HEK293 (cell line): ENCODE results near the gene PPARGC1A.

Source experiments
- CTCF ChIA-PET: fragments of 350-600 bp; formaldehyde crosslinking; extraction: SDS; loops from one replicate; lab custom pipeline; 2021; ENCODE audit warnings: antibody characterized with exemption; lab: Yijun Ruan, JAX
- POLR2A ChIA-PET: fragments of 300-600 bp; formaldehyde crosslinking; extraction: SDS; loops from one replicate; lab custom pipeline; 2020; ENCODE audit warnings: antibody characterized with exemption, inconsistent platforms; lab: Yijun Ruan, JAX
- H3K27ac ChIP-seq: fragments of 200-500 bp; sonication (Bioruptor generic); 2 replicates; pipeline ENCODE4 v1.5.1; 2014; ENCODE audit warnings: low read depth, low read length, control low read depth, inconsistent platforms; ENCODE audit errors: extremely low read depth
- H3K36me3 ChIP-seq, 2 experiments: fragments of 200-500 bp in 1 of 2; sonication (Bioruptor generic) in 1 of 2; 1 replicate in 1 of 2; 2 replicates in 1 of 2; pipeline ENCODE4 v1.5.1; 2014 to 2017; ENCODE audit warnings: inconsistent platforms in 2 of 2, low read length in 2 of 2; ENCODE audit not compliant: control insufficient read depth in 2 of 2, insufficient read depth in 1 of 2
- H3K4me1 ChIP-seq: fragments of 200-500 bp; sonication (Bioruptor generic); 2 replicates; pipeline ENCODE4 v1.5.1; 2014; ENCODE audit warnings: mild to moderate bottlenecking, low read length, inconsistent platforms; ENCODE audit not compliant: control insufficient read depth, insufficient read depth
- H3K4me3 ChIP-seq: 2 replicates; pipeline ENCODE4 v1.5.1; 2011; ENCODE audit warnings: low read depth, mild to moderate bottlenecking, control low read depth, low read length, moderate library complexity
- H3K9me3 ChIP-seq: fragments of 200-500 bp; sonication (Bioruptor generic); 2 replicates; pipeline ENCODE4 v1.5.1; 2014; ENCODE audit warnings: low read depth, low read length, inconsistent platforms; ENCODE audit not compliant: control insufficient read depth, insufficient read depth
- EGR2 ChIP-seq: fragments of 450-650 bp; formaldehyde crosslinking; IDR thresholded peaks from 2 replicates; pipeline ENCODE4 v1.5.1; 2016; ENCODE audit warnings: low read depth, missing biosample characterization, missing genetic modification characterization
- KLF16 ChIP-seq: fragments of 450-650 bp; formaldehyde crosslinking; IDR thresholded peaks from 2 replicates; pipeline ENCODE4 v1.5.1; 2017; ENCODE audit warnings: missing biosample characterization, missing genetic modification characterization
- SP7 ChIP-seq: fragments of 450-650 bp; formaldehyde crosslinking; IDR thresholded peaks from 2 replicates; pipeline ENCODE4 v1.5.1; 2016; ENCODE audit warnings: missing biosample characterization, missing genetic modification characterization
- WT1 ChIP-seq: fragments of 450-650 bp; formaldehyde crosslinking; IDR thresholded peaks from 2 replicates; pipeline ENCODE4 v1.5.1; 2016; ENCODE audit warnings: missing biosample characterization, missing genetic modification characterization
- ZFP37 ChIP-seq: fragments of 450-650 bp; formaldehyde crosslinking; IDR thresholded peaks from 2 replicates; pipeline ENCODE4 v1.5.1; 2016; ENCODE audit warnings: missing biosample characterization, missing genetic modification characterization
- ZNF138 ChIP-seq: fragments of 450-650 bp; formaldehyde crosslinking; IDR thresholded peaks from 2 replicates; pipeline ENCODE4 v1.5.1; 2016; ENCODE audit warnings: missing biosample characterization, missing genetic modification characterization, borderline replicate concordance
- ZNF140 ChIP-seq: fragments of 450-650 bp; formaldehyde crosslinking; IDR thresholded peaks from 2 replicates; pipeline ENCODE4 v1.5.1; 2016; ENCODE audit warnings: missing biosample characterization, missing genetic modification characterization
- ZNF530 ChIP-seq: fragments of 450-650 bp; formaldehyde crosslinking; IDR thresholded peaks from 2 replicates; pipeline ENCODE4 v1.5.1; 2016; ENCODE audit warnings: low read depth, missing biosample characterization, missing genetic modification characterization
- ZNF560 ChIP-seq: fragments of 450-650 bp; formaldehyde crosslinking; IDR thresholded peaks from 2 replicates; pipeline ENCODE4 v1.5.1; 2017; ENCODE audit warnings: missing biosample characterization, missing genetic modification characterization, borderline replicate concordance
- ZNF629 ChIP-seq: fragments of 450-650 bp; formaldehyde crosslinking; IDR thresholded peaks from 2 replicates; pipeline ENCODE4 v1.5.1; 2017; ENCODE audit warnings: missing biosample characterization, missing genetic modification characterization
- ZNF785 ChIP-seq: fragments of 450-650 bp; formaldehyde crosslinking; IDR thresholded peaks from 2 replicates; pipeline ENCODE4 v1.5.1; 2016; ENCODE audit warnings: missing biosample characterization, missing genetic modification characterization
- ZSCAN16 ChIP-seq: fragments of 450-650 bp; formaldehyde crosslinking; IDR thresholded peaks from 2 replicates; pipeline ENCODE4 v1.5.1; 2016; ENCODE audit warnings: missing biosample characterization, missing genetic modification characterization
- ZXDB ChIP-seq: fragments of 450-650 bp; formaldehyde crosslinking; IDR thresholded peaks from 2 replicates; pipeline ENCODE4 v1.5.1; 2016; ENCODE audit warnings: missing biosample characterization, missing genetic modification characterization
- TF ChIP-seq, protein P1 (sequence below): fragments of 450-650 bp; formaldehyde crosslinking; IDR thresholded peaks from 2 replicates; pipeline ENCODE4 v1.5.1; 2017; ENCODE audit warnings: missing biosample characterization, missing genetic modification characterization
- TF ChIP-seq, protein P2 (sequence below): sonication (generic); formaldehyde crosslinking; IDR thresholded peaks from 2 replicates; pipeline ENCODE4 v1.8.1; 2022; ENCODE audit warnings: mild to moderate bottlenecking, moderate library complexity, missing genetic modification reagents
- TF ChIP-seq, protein P3 (sequence below): fragments of 450-650 bp; formaldehyde crosslinking; IDR thresholded peaks from 2 replicates; pipeline ENCODE4 v1.5.1; 2016; ENCODE audit warnings: missing biosample characterization, missing genetic modification characterization
- TF ChIP-seq, protein P4 (sequence below): fragments of 450-650 bp; formaldehyde crosslinking; IDR thresholded peaks from 2 replicates; pipeline ENCODE4 v1.5.1; 2016; ENCODE audit warnings: missing biosample characterization, missing genetic modification characterization
- TF ChIP-seq, protein P5 (sequence below): fragments of 450-650 bp; formaldehyde crosslinking; IDR thresholded peaks from 2 replicates; pipeline ENCODE4 v1.5.1; 2016; ENCODE audit warnings: missing biosample characterization, missing genetic modification characterization
- TF ChIP-seq, protein P6 (sequence below): fragments of 450-650 bp; formaldehyde crosslinking; IDR thresholded peaks from 2 replicates; pipeline ENCODE4 v1.5.1; 2016; ENCODE audit warnings: missing biosample characterization, missing genetic modification characterization

Gene PPARGC1A

DNA sequence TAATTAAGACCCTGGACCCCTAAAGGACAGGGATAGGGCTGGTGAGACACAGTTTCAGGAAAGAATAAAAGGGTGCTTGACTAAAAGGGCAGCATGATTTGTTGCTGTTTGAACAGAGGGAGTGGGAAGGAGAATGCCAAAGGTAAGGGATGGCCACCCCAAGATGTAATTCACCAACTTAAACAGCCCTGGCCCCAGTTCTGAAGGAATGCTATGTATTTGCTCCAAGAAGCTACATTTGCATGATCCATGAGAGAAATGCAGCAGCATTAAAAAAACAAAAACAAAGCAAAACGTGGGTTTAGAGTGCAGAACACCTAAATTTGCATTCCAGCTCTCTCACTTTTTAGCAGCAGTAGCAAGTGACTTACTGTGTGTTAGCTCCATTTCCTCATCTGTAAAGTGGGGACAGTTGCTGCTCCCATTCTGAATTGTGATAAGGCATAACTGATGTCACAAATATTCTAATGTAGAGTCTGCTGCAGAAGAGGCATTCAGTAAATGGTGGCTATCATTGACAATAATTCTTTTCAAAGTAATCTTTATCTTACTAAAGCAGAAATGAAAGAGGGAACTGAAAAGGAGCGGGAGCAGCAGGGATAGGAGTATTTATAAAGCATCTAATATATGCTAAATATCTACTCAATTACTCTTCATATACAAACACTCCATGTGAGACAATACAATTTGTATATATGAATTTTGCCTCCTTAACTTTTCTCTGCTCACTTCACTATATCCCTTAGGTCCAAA is 115.8 kb downstream of the PPARGC1A start:
- ChIA-PET CTCF (interaction anchor here (0.5 to 0.6 kb wide), 2 partner anchors 146 to 452 kb away, joined by 3 read pairs; no protein-coding TSS in a partner anchor), POLR2A (no interaction called here)
- no peaks in the 10 kb centered on the region; the same call in 1 of the 2 replicates for H3K4me1 ChIP-seq
- no peaks in the 10 kb centered on the region for H3K36me3 ChIP-seq
- TF ChIP-seq, protein P1, sequence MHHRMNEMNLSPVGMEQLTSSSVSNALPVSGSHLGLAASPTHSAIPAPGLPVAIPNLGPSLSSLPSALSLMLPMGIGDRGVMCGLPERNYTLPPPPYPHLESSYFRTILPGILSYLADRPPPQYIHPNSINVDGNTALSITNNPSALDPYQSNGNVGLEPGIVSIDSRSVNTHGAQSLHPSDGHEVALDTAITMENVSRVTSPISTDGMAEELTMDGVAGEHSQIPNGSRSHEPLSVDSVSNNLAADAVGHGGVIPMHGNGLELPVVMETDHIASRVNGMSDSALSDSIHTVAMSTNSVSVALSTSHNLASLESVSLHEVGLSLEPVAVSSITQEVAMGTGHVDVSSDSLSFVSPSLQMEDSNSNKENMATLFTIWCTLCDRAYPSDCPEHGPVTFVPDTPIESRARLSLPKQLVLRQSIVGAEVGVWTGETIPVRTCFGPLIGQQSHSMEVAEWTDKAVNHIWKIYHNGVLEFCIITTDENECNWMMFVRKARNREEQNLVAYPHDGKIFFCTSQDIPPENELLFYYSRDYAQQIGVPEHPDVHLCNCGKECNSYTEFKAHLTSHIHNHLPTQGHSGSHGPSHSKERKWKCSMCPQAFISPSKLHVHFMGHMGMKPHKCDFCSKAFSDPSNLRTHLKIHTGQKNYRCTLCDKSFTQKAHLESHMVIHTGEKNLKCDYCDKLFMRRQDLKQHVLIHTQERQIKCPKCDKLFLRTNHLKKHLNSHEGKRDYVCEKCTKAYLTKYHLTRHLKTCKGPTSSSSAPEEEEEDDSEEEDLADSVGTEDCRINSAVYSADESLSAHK (tag by site-specific recombination): no peak
- TF ChIP-seq ZNF138 (tag by site-specific recombination) (no peak), EGR2 (no peak)
- TF ChIP-seq, protein P2, sequence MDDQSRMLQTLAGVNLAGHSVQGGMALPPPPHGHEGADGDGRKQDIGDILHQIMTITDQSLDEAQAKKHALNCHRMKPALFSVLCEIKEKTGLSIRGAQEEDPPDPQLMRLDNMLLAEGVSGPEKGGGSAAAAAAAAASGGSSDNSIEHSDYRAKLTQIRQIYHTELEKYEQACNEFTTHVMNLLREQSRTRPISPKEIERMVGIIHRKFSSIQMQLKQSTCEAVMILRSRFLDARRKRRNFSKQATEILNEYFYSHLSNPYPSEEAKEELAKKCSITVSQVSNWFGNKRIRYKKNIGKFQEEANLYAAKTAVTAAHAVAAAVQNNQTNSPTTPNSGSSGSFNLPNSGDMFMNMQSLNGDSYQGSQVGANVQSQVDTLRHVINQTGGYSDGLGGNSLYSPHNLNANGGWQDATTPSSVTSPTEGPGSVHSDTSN (CRISPR knock-in tag): no peak
- H3K27ac ChIP-seq: no peak overlapping the region
- no peak overlapping the region for H3K4me3 ChIP-seq
- H3K9me3 ChIP-seq: no peaks in the 10 kb centered on the region

DNA sequence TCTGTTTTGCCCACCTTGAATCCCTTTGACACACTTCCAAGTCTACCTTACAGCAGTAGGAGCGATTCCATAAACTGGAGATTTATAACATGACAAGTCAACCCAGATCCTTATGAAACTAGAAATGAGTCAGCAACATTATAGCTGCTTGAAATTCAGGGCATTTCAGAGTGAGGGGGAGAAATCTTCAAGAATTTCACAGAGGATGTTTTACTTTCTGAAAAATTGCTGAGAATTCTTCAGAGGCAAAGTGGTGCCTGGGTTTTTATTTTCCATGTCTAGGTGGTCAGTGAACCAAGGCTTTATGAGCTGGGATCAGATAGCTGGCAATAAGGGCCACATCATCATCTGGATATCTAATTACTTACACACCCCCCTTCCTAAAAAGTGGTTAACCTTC is 119.8 kb downstream of the PPARGC1A start:
- CTCF ChIA-PET: no interaction called here

More for the DNA sequence above, 119.8 kb downstream of the PPARGC1A start:
- Histone ChIP-seq H3K9me3 (no peaks in the 10 kb centered on the region), H3K36me3 (no peaks in the 10 kb centered on the region), H3K4me3 (no peak overlapping the region), H3K27ac (no peak overlapping the region), H3K4me1 (no peaks in the 10 kb centered on the region; the same call in 1 of the 2 replicates)
- POLR2A ChIA-PET: interaction anchor here (0.6 kb wide), 1 partner anchor 798 kb away, joined by 3 read pairs; no protein-coding TSS in a partner anchor
- TF ChIP-seq ZFP37 (tag by site-specific recombination) (no peak), WT1 (tag by site-specific recombination) (no peak), SP7 (no peak), KLF16 (tag by site-specific recombination) (no peak), ZNF785 (tag by site-specific recombination) (no peak), ZNF560 (tag by site-specific recombination) (no peak), ZNF530 (no peak), ZNF140 (no peak), ZXDB (tag by site-specific recombination) (no peak), ZSCAN16 (peak; percentile 50; the same call in 1 of the 2 replicates), ZNF629 (tag by site-specific recombination) (no peak)
- TF ChIP-seq, protein P3, sequence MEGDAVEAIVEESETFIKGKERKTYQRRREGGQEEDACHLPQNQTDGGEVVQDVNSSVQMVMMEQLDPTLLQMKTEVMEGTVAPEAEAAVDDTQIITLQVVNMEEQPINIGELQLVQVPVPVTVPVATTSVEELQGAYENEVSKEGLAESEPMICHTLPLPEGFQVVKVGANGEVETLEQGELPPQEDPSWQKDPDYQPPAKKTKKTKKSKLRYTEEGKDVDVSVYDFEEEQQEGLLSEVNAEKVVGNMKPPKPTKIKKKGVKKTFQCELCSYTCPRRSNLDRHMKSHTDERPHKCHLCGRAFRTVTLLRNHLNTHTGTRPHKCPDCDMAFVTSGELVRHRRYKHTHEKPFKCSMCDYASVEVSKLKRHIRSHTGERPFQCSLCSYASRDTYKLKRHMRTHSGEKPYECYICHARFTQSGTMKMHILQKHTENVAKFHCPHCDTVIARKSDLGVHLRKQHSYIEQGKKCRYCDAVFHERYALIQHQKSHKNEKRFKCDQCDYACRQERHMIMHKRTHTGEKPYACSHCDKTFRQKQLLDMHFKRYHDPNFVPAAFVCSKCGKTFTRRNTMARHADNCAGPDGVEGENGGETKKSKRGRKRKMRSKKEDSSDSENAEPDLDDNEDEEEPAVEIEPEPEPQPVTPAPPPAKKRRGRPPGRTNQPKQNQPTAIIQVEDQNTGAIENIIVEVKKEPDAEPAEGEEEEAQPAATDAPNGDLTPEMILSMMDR (tag by site-specific recombination): no peak
- TF ChIP-seq, protein P4, sequence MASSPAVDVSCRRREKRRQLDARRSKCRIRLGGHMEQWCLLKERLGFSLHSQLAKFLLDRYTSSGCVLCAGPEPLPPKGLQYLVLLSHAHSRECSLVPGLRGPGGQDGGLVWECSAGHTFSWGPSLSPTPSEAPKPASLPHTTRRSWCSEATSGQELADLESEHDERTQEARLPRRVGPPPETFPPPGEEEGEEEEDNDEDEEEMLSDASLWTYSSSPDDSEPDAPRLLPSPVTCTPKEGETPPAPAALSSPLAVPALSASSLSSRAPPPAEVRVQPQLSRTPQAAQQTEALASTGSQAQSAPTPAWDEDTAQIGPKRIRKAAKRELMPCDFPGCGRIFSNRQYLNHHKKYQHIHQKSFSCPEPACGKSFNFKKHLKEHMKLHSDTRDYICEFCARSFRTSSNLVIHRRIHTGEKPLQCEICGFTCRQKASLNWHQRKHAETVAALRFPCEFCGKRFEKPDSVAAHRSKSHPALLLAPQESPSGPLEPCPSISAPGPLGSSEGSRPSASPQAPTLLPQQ (tag by site-specific recombination): no peak
- TF ChIP-seq, protein P5, sequence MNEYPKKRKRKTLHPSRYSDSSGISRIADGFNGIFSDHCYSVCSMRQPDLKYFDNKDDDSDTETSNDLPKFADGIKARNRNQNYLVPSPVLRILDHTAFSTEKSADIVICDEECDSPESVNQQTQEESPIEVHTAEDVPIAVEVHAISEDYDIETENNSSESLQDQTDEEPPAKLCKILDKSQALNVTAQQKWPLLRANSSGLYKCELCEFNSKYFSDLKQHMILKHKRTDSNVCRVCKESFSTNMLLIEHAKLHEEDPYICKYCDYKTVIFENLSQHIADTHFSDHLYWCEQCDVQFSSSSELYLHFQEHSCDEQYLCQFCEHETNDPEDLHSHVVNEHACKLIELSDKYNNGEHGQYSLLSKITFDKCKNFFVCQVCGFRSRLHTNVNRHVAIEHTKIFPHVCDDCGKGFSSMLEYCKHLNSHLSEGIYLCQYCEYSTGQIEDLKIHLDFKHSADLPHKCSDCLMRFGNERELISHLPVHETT (tag by site-specific recombination): no peak
- TF ChIP-seq, protein P6, sequence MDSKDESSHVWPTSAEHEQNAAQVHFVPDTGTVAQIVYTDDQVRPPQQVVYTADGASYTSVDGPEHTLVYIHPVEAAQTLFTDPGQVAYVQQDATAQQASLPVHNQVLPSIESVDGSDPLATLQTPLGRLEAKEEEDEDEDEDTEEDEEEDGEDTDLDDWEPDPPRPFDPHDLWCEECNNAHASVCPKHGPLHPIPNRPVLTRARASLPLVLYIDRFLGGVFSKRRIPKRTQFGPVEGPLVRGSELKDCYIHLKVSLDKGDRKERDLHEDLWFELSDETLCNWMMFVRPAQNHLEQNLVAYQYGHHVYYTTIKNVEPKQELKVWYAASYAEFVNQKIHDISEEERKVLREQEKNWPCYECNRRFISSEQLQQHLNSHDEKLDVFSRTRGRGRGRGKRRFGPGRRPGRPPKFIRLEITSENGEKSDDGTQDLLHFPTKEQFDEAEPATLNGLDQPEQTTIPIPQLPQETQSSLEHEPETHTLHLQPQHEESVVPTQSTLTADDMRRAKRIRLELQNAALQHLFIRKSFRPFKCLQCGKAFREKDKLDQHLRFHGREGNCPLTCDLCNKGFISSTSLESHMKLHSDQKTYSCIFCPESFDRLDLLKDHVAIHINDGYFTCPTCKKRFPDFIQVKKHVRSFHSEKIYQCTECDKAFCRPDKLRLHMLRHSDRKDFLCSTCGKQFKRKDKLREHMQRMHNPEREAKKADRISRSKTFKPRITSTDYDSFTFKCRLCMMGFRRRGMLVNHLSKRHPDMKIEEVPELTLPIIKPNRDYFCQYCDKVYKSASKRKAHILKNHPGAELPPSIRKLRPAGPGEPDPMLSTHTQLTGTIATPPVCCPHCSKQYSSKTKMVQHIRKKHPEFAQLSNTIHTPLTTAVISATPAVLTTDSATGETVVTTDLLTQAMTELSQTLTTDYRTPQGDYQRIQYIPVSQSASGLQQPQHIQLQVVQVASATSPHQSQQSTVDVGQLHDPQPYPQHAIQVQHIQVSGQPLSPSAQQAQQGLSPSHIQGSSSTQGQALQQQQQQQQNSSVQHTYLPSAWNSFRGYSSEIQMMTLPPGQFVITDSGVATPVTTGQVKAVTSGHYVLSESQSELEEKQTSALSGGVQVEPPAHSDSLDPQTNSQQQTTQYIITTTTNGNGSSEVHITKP (tag by site-specific recombination): peak; percentile 71
